Mesodermal cell (in vitro differentiated cells): ENCODE results near the gene EYS.
"Not testable (repeated sequence)": the region's sequence is repeated elsewhere in the genome, so short reads cannot be mapped to it uniquely, and the experiment has no call there.

Experiments
- H3K27ac ChIP-seq: 2 replicates; pipeline ENCODE4 v1.7.0; 2013; ENCODE audit warnings: mild to moderate bottlenecking, low read depth, low read length, moderate library complexity; ENCODE audit not compliant: severe bottlenecking
- H3K36me3 ChIP-seq: 2 replicates; pipeline ENCODE4 v1.7.1; 2013; ENCODE audit warnings: mild to moderate bottlenecking, low read length, moderate library complexity; ENCODE audit not compliant: control insufficient read depth, insufficient read depth
- H3K4me1 ChIP-seq: one replicate; pipeline ENCODE4 v1.7.1; 2013; ENCODE audit warnings: mild to moderate bottlenecking, low read length; ENCODE audit not compliant: insufficient read depth, control insufficient read depth, poor library complexity, severe bottlenecking
- H3K4me3 ChIP-seq: 2 replicates; pipeline ENCODE4 v1.7.0; 2013; ENCODE audit warnings: low read length, control low read depth, mild to moderate bottlenecking; ENCODE audit not compliant: insufficient read depth, poor library complexity, severe bottlenecking; ENCODE audit errors: extremely low read depth
- H3K9me3 ChIP-seq: 2 replicates; pipeline ENCODE4 v1.7.1; 2013; ENCODE audit warnings: mild to moderate bottlenecking, low read length, moderate library complexity; ENCODE audit not compliant: control insufficient read depth
- WGBS, 2 experiments: methylation state at CpG; one replicate each; pipeline ENCODE4 v1.1.5; 2013; ENCODE audit warnings: missing lambda C conversion rate in 2 of 2; ENCODE audit not compliant: insufficient coverage in 2 of 2; 5-methylcytosine and 5-hydroxymethylcytosine counted together

Gene EYS

GRCh38 chr6:63943826-63944225 is 1763.2 kb downstream of the EYS start:
- no peaks in the 10 kb centered on the region for H3K36me3 ChIP-seq
- H3K9me3 ChIP-seq: no peaks in the 10 kb centered on the region
- WGBS, 2 experiments: no CpG with 5 or more reads among the region's 1 CpG
- no peaks in the 10 kb centered on the region for H3K4me1 ChIP-seq
- no peak overlapping the region for H3K27ac ChIP-seq
- no peak overlapping the region for H3K4me3 ChIP-seq

GRCh38 chr6:63941747-63942470 is 1765.1 kb downstream of the EYS start:
- Histone ChIP-seq H3K4me1 (no peaks in the 10 kb centered on the region), H3K4me3 (no peak overlapping the region), H3K9me3 (no peaks in the 10 kb centered on the region), H3K27ac (no peak overlapping the region), H3K36me3 (no peaks in the 10 kb centered on the region)
- WGBS, 2 experiments: 90 to 100% methylated on average over 1 to 2 of the region's 2 CpGs

- Histone ChIP-seq H3K9me3 (no peaks in the 10 kb centered on the region), H3K4me3 (no peak overlapping the region), H3K27ac (no peak overlapping the region), H3K4me1 (no peaks in the 10 kb centered on the region), H3K36me3 (no peaks in the 10 kb centered on the region)
- WGBS, 2 experiments: no CpG with 5 or more reads among the region's 1 CpG
These were observed 1767.0 kb downstream of the EYS start for GRCh38 chr6:63940056-63940455.

- Histone ChIP-seq H3K9me3 (no peaks in the 10 kb centered on the region), H3K4me1 (no peaks in the 10 kb centered on the region), H3K4me3 (no peak overlapping the region), H3K27ac (no peak overlapping the region), H3K36me3 (no peaks in the 10 kb centered on the region)
These were observed 1770.6 kb downstream of the EYS start for GRCh38 chr6:63936399-63936798.

GRCh38 chr6:63935732-63936131 is 1771.3 kb downstream of the EYS start:
- Histone ChIP-seq H3K4me1 (no peaks in the 10 kb centered on the region), H3K27ac (no peak overlapping the region), H3K36me3 (no peaks in the 10 kb centered on the region), H3K9me3 (no peaks in the 10 kb centered on the region), H3K4me3 (no peak overlapping the region)

- no CpG with 5 or more reads among the region's 4 CpGs for WGBS, 2 experiments
- H3K4me3 ChIP-seq, H3K36me3 ChIP-seq, H3K4me1 ChIP-seq, H3K27ac ChIP-seq, H3K9me3 ChIP-seq: not testable (repeated sequence)
These were observed 1773.1 kb downstream of the EYS start for GRCh38 chr6:63933948-63934347.

- Histone ChIP-seq H3K36me3 (no peaks in the 10 kb centered on the region), H3K9me3 (no peaks in the 10 kb centered on the region), H3K4me1 (no peaks in the 10 kb centered on the region), H3K4me3 (no peak overlapping the region), H3K27ac (no peak overlapping the region)
These were observed 1776.2 kb downstream of the EYS start for GRCh38 chr6:63930848-63931247.

- no peaks in the 10 kb centered on the region for H3K36me3 ChIP-seq
- no peaks in the 10 kb centered on the region for H3K4me1 ChIP-seq
- no CpG with 5 or more reads among the region's 2 CpGs for WGBS, 2 experiments
- no peaks in the 10 kb centered on the region for H3K9me3 ChIP-seq
- no peak overlapping the region for H3K27ac ChIP-seq
- no peak overlapping the region for H3K4me3 ChIP-seq
These were observed 1777.9 kb downstream of the EYS start for GRCh38 chr6:63929111-63929510.

- no peaks in the 10 kb centered on the region for H3K36me3 ChIP-seq
- no peak overlapping the region for H3K4me3 ChIP-seq
- H3K4me1 ChIP-seq: no peaks in the 10 kb centered on the region
- no peak overlapping the region for H3K27ac ChIP-seq
- H3K9me3 ChIP-seq: no peaks in the 10 kb centered on the region
- 100% methylated on average over 2 of the region's 3 CpGs; no CpG with 5 or more reads in 1 of the 2 experiments for WGBS, 2 experiments
These were observed 1778.4 kb downstream of the EYS start for GRCh38 chr6:63928613-63929012.

- Histone ChIP-seq H3K4me1 (no peaks in the 10 kb centered on the region), H3K36me3 (no peaks in the 10 kb centered on the region)
- WGBS, 2 experiments: 73 to 81% methylated on average over 3 to 5 of the region's 7 CpGs
These were observed 1779.8 kb downstream of the EYS start for GRCh38 chr6:63926950-63927927.

GRCh38 chr6:63926258-63926780 is 1780.7 kb downstream of the EYS start:
- Histone ChIP-seq H3K27ac (no peak overlapping the region), H3K36me3 (no peaks in the 10 kb centered on the region), H3K9me3 (no peaks in the 10 kb centered on the region), H3K4me3 (no peak overlapping the region), H3K4me1 (no peaks in the 10 kb centered on the region)
- no CpG with 5 or more reads among the region's 1 CpG for WGBS, 2 experiments

More at GRCh38 chr6:63926950-63927927, 1779.8 kb downstream of the EYS start:
- no peak overlapping the region for H3K4me3 ChIP-seq
- H3K27ac ChIP-seq: no peak overlapping the region
- H3K9me3 ChIP-seq: no peaks in the 10 kb centered on the region
